ENCODE results near the gene LOXL4.

DNA sequence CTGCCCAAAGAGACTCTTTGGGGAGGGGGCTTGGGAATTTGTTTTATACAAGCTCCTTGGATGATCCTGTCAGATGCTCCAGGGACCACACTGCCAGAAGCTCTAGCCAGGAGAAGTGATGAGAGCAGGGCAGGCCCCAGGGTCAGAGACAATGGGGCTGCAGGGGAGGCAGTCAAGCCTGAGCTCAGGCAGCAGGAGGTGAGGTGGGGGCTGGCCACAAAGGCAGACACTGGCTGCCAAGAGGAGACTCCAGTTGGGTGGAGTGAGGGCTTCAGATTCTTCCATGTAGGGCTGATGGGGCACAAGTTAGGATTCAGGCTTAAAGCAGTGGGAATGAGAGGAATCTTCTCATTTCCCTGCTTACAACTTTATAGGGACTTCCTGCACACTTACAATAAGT is 35.6 kb upstream of the LOXL4 start:
- TF ChIP-seq, protein P1, sequence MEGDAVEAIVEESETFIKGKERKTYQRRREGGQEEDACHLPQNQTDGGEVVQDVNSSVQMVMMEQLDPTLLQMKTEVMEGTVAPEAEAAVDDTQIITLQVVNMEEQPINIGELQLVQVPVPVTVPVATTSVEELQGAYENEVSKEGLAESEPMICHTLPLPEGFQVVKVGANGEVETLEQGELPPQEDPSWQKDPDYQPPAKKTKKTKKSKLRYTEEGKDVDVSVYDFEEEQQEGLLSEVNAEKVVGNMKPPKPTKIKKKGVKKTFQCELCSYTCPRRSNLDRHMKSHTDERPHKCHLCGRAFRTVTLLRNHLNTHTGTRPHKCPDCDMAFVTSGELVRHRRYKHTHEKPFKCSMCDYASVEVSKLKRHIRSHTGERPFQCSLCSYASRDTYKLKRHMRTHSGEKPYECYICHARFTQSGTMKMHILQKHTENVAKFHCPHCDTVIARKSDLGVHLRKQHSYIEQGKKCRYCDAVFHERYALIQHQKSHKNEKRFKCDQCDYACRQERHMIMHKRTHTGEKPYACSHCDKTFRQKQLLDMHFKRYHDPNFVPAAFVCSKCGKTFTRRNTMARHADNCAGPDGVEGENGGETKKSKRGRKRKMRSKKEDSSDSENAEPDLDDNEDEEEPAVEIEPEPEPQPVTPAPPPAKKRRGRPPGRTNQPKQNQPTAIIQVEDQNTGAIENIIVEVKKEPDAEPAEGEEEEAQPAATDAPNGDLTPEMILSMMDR (IDR thresholded peaks at IDR 0.05) = no peak
- TF ChIP-seq POLR2A (IDR thresholded peaks at IDR 0.05) = no peak
- TF ChIP-seq EP300 (IDR thresholded peaks at IDR 0.05) = no peak
